H9 (cell line): Measurements from ENCODE around the gene POU6F2. TPM values are rescaled to one million over a fixed set of nuclear protein-coding genes. Genes with fewer than 3 reads are reported as not detected.

Experiments used
- DNase-seq: peaks from one replicate; pipeline ENCODE4 v3.0.0-alpha.2; 2017
- H2AFZ ChIP-seq: one replicate; pipeline ENCODE4 v1.6.1; 2013; ENCODE audit warnings: mild to moderate bottlenecking, low read length, control low read depth, moderate library complexity
- H2AK5ac ChIP-seq: 2 replicates; pipeline ENCODE4 v1.6.1; 2013; ENCODE audit warnings: low read length, control low read depth, mixed read lengths; ENCODE audit not compliant: insufficient read length
- H2BK120ac ChIP-seq: one replicate; pipeline ENCODE4 v1.6.1; 2013; ENCODE audit warnings: low read depth, mild to moderate bottlenecking, low read length, control low read depth, inconsistent platforms; ENCODE audit not compliant: poor library complexity, severe bottlenecking
- H2BK12ac ChIP-seq: 2 replicates; pipeline ENCODE4 v1.6.1; 2013; ENCODE audit warnings: low read length, control low read depth, mixed read lengths, low read depth; ENCODE audit not compliant: insufficient read length
- H2BK15ac ChIP-seq: 2 replicates; pipeline ENCODE4 v1.6.1; 2013; ENCODE audit warnings: low read depth, low read length, control low read depth
- H2BK20ac ChIP-seq: one replicate; pipeline ENCODE4 v1.6.1; 2013; ENCODE audit warnings: low read depth, mild to moderate bottlenecking, low read length, control low read depth, inconsistent platforms; ENCODE audit not compliant: poor library complexity, severe bottlenecking
- H2BK5ac ChIP-seq: 2 replicates; pipeline ENCODE4 v1.6.1; 2013; ENCODE audit warnings: low read length, control low read depth, mixed read lengths; ENCODE audit not compliant: insufficient read length
- H3K14ac ChIP-seq: 2 replicates; pipeline ENCODE4 v1.6.1; 2013; ENCODE audit warnings: low read length, control low read depth; ENCODE audit not compliant: insufficient read depth
- H3K18ac ChIP-seq: 2 replicates; pipeline ENCODE4 v1.6.1; 2013; ENCODE audit warnings: low read depth, mild to moderate bottlenecking, mixed read lengths, low read length, control low read depth; ENCODE audit not compliant: insufficient read length
- H3K23ac ChIP-seq: 2 replicates; pipeline ENCODE4 v1.6.1; 2013; ENCODE audit warnings: low read length, control low read depth, mixed read lengths, low read depth; ENCODE audit not compliant: insufficient read length
- H3K23me2 ChIP-seq: 2 replicates; pipeline ENCODE4 v1.6.1; 2013; ENCODE audit warnings: low read depth, mild to moderate bottlenecking, mixed read lengths, low read length, control low read depth; ENCODE audit not compliant: insufficient read length, poor library complexity, severe bottlenecking
- H3K27ac ChIP-seq: 2 replicates; pipeline ENCODE4 v1.5.1; 2013; ENCODE audit warnings: low read length, control low read depth, mixed read lengths, low read depth; ENCODE audit not compliant: insufficient read length
- H3K27me3 ChIP-seq: 2 replicates; pipeline ENCODE4 v1.6.1; 2013; ENCODE audit warnings: low read length, control low read depth, inconsistent platforms; ENCODE audit not compliant: insufficient read depth
- H3K4ac ChIP-seq: 2 replicates; pipeline ENCODE4 v1.6.1; 2013; ENCODE audit warnings: low read depth, mild to moderate bottlenecking, control low read depth, inconsistent platforms, low read length, moderate library complexity
- H3K4me1 ChIP-seq: 2 replicates; pipeline ENCODE4 v1.6.1; 2013; ENCODE audit warnings: low read length, control low read depth, inconsistent platforms; ENCODE audit not compliant: insufficient read depth
- H3K4me2 ChIP-seq: 2 replicates; pipeline ENCODE4 v1.6.1; 2013; ENCODE audit warnings: low read length, control low read depth, mixed read lengths; ENCODE audit not compliant: insufficient read length, insufficient read depth
- H3K56ac ChIP-seq: 2 replicates; pipeline ENCODE4 v1.6.1; 2013; ENCODE audit warnings: low read depth, mild to moderate bottlenecking, mixed read lengths, low read length, control low read depth; ENCODE audit not compliant: insufficient read length
- H3K79me1 ChIP-seq: 2 replicates; pipeline ENCODE4 v1.6.1; 2013; ENCODE audit warnings: low read depth, mild to moderate bottlenecking, moderate library complexity, low read length, control low read depth, inconsistent platforms; ENCODE audit not compliant: insufficient read depth, poor library complexity, severe bottlenecking
- H3K79me2 ChIP-seq: 2 replicates; pipeline ENCODE4 v1.6.1; 2013; ENCODE audit warnings: low read length, control low read depth, inconsistent platforms; ENCODE audit not compliant: insufficient read depth
- H3K9ac ChIP-seq: 2 replicates; pipeline ENCODE4 v1.6.1; 2013; ENCODE audit warnings: low read length, control low read depth, mixed read lengths; ENCODE audit not compliant: insufficient read length; ENCODE audit errors: extremely low read depth
- H3K9me3 ChIP-seq: one replicate; pipeline ENCODE4 v1.6.1; 2013; ENCODE audit warnings: low read depth, low read length, inconsistent platforms; ENCODE audit not compliant: control insufficient read depth
- H3T11ph ChIP-seq: one replicate; pipeline ENCODE4 v1.6.1; 2013; ENCODE audit warnings: mild to moderate bottlenecking, low read length, control low read depth, inconsistent platforms
- H4K20me1 ChIP-seq: one replicate; pipeline ENCODE4 v1.6.1; 2013; ENCODE audit not compliant: control insufficient read depth, insufficient read length, insufficient read depth
- H4K5ac ChIP-seq: 2 replicates; pipeline ENCODE4 v1.6.1; 2013; ENCODE audit warnings: low read depth, mild to moderate bottlenecking, mixed read lengths, low read length, control low read depth; ENCODE audit not compliant: insufficient read length
- H4K8ac ChIP-seq: replicated peaks from 2 replicates; pipeline ENCODE4 v1.6.1; 2013; ENCODE audit warnings: low read length, control low read depth, mixed read lengths, low read depth; ENCODE audit not compliant: insufficient read length
- H4K91ac ChIP-seq: 2 replicates; pipeline ENCODE4 v1.6.1; 2013; ENCODE audit warnings: low read depth, mild to moderate bottlenecking, moderate library complexity, mixed read lengths, low read length, control low read depth; ENCODE audit not compliant: insufficient read length
- H3K27ac Mint-ChIP-seq, 3 experiments: 2 replicates in 2 of 3; 3 replicates in 1 of 3; pipeline ENCODE4 v1.8.0; 2020 to 2021; ENCODE audit warnings: mixed read lengths in 3 of 3, mild to moderate bottlenecking in 1 of 3, moderate library complexity in 1 of 3
- H3K27me3 Mint-ChIP-seq: 2 replicates; pipeline ENCODE4 v1.8.0; 2021; ENCODE audit warnings: low read depth, mild to moderate bottlenecking, moderate library complexity, mixed read lengths
- H3K36me3 Mint-ChIP-seq, 3 experiments: 2 replicates in 2 of 3; 3 replicates in 1 of 3; pipeline ENCODE4 v1.8.0; 2020 to 2021; ENCODE audit warnings: low read depth in 3 of 3, mixed read lengths in 3 of 3; ENCODE audit not compliant: insufficient read depth in 1 of 3
- H3K4me1 Mint-ChIP-seq, 2 experiments: 2 replicates each; pipeline ENCODE4 v1.8.0; 2020; ENCODE audit warnings: mixed read lengths in 2 of 2
- H3K4me3 Mint-ChIP-seq, 2 experiments: 2 replicates in 1 of 2; 3 replicates in 1 of 2; pipeline ENCODE4 v1.8.0; 2020 to 2021; ENCODE audit warnings: mild to moderate bottlenecking in 2 of 2, mixed read lengths in 2 of 2, moderate library complexity in 1 of 2
- H3K9me3 Mint-ChIP-seq, 2 experiments: 2 replicates in 1 of 2; 3 replicates in 1 of 2; pipeline ENCODE4 v1.8.0; 2020; ENCODE audit warnings: mild to moderate bottlenecking in 2 of 2, mixed read lengths in 2 of 2, moderate library complexity in 1 of 2
- WGBS: extraction: QIAGEN DNeasy Blood & Tissue Kit; methylation state at CpG from one replicate; pipeline ENCODE4 v1.1.7; 2013; ENCODE audit warnings: missing lambda C conversion rate, low lambda C conversion rate, mixed read lengths; ENCODE audit not compliant: insufficient read length; ENCODE audit errors: extremely low coverage; 5-methylcytosine and 5-hydroxymethylcytosine counted together
- total RNA-seq: library from RNA; stranded (reverse); gene quantifications from 2 replicates; pipeline ENCODE4 v1.2.1, GENCODE V29; 2021
- TF ChIP-seq, protein P1 (sequence below): fragments of 200-600 bp; sonication (generic); conservative IDR thresholded peaks from 3 replicates; pipeline ENCODE4 v1.8.0; 2021; ENCODE audit warnings: antibody characterized with exemption, mild to moderate bottlenecking

The POU6F2 gene
- total RNA-seq, 1 experiment from 2014 or later: 1.9 TPM

DNA sequence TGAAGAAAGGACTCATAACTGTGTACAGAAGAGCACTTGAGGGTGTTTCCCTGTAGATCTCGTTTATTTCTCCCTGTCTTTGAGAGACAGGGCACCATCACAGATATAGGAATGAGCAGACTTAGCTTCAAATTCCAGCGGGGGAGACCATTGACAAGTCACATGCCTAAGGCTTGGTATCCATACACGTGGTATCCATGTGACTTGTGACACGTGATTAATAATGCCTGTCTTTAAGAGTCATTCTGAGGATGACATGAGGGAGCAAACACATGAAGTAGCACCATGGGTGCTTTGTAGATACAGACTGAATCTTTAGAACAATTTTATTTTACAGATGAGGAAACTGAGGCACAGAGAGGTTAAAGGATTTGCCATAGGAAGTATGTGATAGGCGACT, 292.3 kb downstream of the POU6F2 start:
- Mint-ChIP-seq H3K27me3 (no peaks in the 10 kb centered on the region; the same call in 1 of the 2 replicates), H3K36me3 (no peaks in the 10 kb centered on the region), H3K9me3 (no peaks in the 10 kb centered on the region), H3K27ac (no peak overlapping the region), H3K4me1 (peaks cover 23% of the 10 kb centered on the region in 2 experiments), H3K4me3 (no peak overlapping the region)
- Histone ChIP-seq H2AK5ac (no peak overlapping the region), H3K56ac (no peak overlapping the region), H3K14ac (no peak overlapping the region), H3K23me2 (no peaks in the 10 kb centered on the region), H3K79me1 (no peaks in the 10 kb centered on the region), H2BK12ac (no peak overlapping the region), H2BK5ac (no peak overlapping the region), H3K4me2 (no peak overlapping the region), H3K23ac (no peak overlapping the region), H2BK15ac (no peak overlapping the region), H3K4ac (no peak overlapping the region), H2AFZ (no peak overlapping the region), H4K8ac (no peak overlapping the region), H2BK20ac (no peak overlapping the region), H3K9me3 (no peaks in the 10 kb centered on the region), H3K9ac (no peak overlapping the region), H4K20me1 (no peaks in the 10 kb centered on the region), H3K18ac (no peak overlapping the region), H4K91ac (no peak overlapping the region), H4K5ac (no peak overlapping the region), H3K4me1 (peaks cover 3% of the 10 kb centered on the region; the same call in 1 of the 2 replicates), H3K27me3 (no peaks in the 10 kb centered on the region), H2BK120ac (no peak overlapping the region), H3K79me2 (no peaks in the 10 kb centered on the region), H3T11ph (no peak overlapping the region), H3K27ac (no peak overlapping the region)
- no CpG with 5 or more reads among the region's 5 CpGs for WGBS
- no peak for DNase-seq
- TF ChIP-seq, protein P1, sequence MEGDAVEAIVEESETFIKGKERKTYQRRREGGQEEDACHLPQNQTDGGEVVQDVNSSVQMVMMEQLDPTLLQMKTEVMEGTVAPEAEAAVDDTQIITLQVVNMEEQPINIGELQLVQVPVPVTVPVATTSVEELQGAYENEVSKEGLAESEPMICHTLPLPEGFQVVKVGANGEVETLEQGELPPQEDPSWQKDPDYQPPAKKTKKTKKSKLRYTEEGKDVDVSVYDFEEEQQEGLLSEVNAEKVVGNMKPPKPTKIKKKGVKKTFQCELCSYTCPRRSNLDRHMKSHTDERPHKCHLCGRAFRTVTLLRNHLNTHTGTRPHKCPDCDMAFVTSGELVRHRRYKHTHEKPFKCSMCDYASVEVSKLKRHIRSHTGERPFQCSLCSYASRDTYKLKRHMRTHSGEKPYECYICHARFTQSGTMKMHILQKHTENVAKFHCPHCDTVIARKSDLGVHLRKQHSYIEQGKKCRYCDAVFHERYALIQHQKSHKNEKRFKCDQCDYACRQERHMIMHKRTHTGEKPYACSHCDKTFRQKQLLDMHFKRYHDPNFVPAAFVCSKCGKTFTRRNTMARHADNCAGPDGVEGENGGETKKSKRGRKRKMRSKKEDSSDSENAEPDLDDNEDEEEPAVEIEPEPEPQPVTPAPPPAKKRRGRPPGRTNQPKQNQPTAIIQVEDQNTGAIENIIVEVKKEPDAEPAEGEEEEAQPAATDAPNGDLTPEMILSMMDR: no peak
